Bone marrow (tissue), 2 donors: ENCODE measurements around the gene VWA5B1.

Source experiments
- DNase-seq, 2 donors: peaks; one replicate each; lab custom pipeline; 2025; lab: John Stamatoyannopoulos, UW

Gene VWA5B1

DNA sequence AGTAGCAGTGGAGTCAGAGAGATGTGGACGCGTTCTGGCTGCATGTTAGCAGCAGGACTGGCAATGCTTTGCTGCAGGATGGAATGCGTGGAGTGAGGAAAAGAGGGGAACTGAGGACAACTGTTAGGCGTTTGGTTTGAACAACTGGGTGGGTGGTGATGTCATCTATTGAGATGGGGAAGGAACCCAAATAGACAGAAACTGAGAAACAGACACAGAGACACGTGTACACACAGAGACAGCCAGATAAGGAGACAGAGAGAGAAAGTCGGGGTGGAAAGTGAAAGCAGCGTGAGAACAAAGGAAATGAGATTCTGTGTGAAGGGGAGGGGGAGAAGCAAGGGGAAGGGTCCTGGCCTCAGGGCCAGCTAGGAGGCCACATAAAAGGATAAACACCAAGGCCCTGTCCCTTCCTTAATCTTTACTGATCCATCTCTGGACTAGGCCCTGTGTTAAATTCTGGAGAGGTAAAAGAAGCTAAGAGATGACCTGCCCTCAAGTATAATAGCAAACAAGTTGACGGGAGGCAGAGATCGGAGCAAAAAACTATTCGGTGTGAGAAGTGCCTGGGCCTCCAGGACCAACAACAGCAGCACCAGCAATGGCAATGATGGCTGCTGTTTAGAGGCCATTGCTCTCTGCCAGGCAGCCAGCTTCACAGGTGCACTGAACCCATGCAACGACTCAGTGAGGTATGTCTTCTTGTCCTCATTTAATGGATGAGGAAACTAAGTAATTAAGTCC lies 31.6 kb downstream of the VWA5B1 start:
- DNase-seq: no peak

- DNase-seq: no peak
Observed at GRCh38 chr1:20322825-20323612, 32.3 kb downstream of the VWA5B1 start.

DNA sequence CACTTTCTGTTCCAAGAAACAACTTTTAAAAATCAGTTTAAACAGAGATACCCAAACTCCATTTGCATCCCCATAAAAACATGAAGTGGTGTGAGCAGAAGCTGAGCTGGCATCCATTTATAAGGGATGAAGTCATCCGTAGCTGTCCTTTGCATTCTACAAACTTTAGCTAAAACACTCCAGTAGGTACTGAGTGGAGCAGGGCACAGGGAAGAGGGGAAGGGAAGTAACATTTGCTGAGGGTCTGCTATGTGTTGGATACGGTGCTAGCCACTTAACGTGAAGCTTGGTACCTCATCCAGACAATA lies 32.9 kb downstream of the VWA5B1 start:
- no peak for DNase-seq

- no peak for DNase-seq
Observed at GRCh38 chr1:20324704-20325406, 34.2 kb downstream of the VWA5B1 start.

DNA sequence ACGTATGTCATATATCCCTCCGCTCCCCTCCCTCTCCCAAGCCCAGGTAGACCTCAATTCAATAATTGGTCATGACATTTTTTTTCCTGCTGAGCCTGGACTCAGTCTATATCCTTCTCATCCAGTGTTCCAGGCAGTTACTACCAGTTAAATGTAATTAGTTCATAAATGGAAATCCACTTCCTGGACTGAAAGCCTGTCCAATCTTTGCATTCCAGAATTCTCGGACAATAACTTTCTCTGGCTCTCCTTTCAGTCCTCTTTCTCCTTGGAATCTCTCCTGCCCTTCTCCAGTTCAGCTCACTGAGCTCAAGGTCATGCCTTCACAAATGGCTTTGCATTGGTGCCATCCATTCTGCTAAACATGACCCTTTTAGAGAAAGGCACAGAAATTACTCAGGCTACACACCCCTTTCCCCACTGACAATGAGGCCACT lies 34.8 kb downstream of the VWA5B1 start:
- DNase-seq: no peak

GRCh38 chr1:20325844-20326420 lies 35.3 kb downstream of the VWA5B1 start:
- DNase-seq: no peak

GRCh38 chr1:20327467-20327866 lies 36.8 kb downstream of the VWA5B1 start:
- DNase-seq: no peak

- no peak for DNase-seq
Observed at GRCh38 chr1:20328201-20328600, 37.5 kb downstream of the VWA5B1 start.

GRCh38 chr1:20329793-20330542 lies 39.3 kb downstream of the VWA5B1 start:
- DNase-seq: no peak

GRCh38 chr1:20334103-20334502 lies 43.4 kb downstream of the VWA5B1 start:
- DNase-seq: no peak

DNA sequence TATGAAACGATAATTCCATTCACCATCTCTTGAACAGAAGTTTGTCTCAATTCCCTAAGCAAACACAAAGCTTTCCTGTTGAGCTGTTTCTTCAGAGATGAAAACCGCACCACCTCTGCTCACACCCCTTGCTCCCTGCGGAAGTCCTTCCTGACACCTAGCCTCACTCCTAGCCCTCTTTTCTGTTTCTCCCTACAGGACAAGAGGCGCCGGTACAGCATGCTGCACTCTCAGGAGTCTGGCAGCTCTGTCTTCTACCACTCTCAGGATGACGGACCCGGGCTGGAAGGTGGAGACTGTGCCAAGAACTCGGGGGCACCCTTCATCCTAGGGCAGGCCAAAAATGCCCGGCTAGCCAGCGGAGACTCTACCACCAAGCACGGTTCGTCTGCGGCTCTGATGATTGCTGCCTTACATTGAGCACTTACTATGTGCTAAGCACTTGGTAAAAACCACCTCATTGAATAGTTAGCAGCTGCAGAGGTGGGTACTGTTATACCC lies 45.5 kb downstream of the VWA5B1 start:
- no peak for DNase-seq

- no peak for DNase-seq
Observed at GRCh38 chr1:20337581-20337980, 46.9 kb downstream of the VWA5B1 start.

DNA sequence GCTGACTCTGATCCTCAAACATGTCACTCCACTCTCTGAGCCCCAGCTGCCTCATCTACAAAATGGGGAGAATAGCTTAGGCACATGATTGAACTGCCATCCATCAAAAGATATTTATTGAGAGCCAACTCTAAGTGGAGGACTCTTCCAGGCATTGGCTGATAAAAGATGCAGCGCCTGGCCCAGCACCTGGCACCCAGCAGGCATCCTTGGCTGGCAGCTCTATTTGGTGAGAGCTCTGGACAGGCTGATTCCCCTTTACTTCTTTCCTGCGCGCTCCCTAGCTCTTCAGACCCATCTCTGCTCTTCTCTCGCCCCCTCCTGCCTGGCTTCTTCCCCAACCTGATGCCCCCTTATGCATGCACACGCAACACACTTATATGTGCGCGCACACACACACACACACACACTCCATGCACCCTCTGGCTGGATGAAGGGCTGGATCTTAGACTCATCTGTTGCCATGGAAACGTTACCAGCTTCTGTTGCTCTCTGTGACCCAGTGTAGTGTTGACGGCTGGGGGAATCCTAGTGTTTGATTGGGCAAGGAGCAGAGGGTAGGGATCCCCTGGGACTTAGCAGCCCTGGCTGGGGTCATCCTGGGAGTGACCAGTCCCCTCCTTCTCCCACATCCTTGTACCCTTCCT lies 49.3 kb downstream of the VWA5B1 start:
- no peak for DNase-seq

- DNase-seq: no peak
Observed at GRCh38 chr1:20342294-20343148, 51.8 kb downstream of the VWA5B1 start.

- no peak for DNase-seq
Observed at GRCh38 chr1:20343149-20343937, 52.7 kb downstream of the VWA5B1 start.

GRCh38 chr1:20343938-20344302 lies 53.2 kb downstream of the VWA5B1 start:
- no peak for DNase-seq

DNA sequence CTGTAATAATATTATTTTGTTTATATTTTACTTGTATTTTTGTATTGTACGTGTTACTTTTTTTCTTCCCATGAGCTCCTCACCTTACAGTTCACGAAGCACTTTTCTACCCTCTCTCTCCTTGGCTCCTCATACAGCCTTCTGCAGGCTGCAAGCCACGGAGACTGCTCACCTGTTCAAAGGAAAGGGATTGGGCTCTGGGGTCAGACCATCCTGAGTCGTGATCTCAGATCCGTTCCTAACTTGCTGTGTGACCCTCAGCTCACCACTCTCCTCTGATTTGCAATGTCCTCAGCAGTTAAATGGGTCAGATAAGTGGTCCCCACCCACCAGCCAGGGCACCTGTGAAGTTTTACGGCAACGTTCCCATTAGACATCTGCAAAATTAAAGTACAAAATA lies 54.1 kb downstream of the VWA5B1 start:
- DNase-seq: no peak

GRCh38 chr1:20345419-20345818 lies 54.7 kb downstream of the VWA5B1 start:
- DNase-seq: no peak

GRCh38 chr1:20346433-20346832 lies 55.8 kb downstream of the VWA5B1 start:
- DNase-seq: no peak
